RWPE1 (cell line): ENCODE measurements around the gene TMC1.

Source experiments
- CTCF ChIA-PET: fragments of 350-600 bp; sonication (Branson Sonifier 250); formaldehyde crosslinking; extraction: SDS; loops from one replicate; lab custom pipeline; 2021; lab: Yijun Ruan, JAX
- POLR2A ChIA-PET: fragments of 400-600 bp; formaldehyde crosslinking; extraction: SDS; loops from one replicate; lab custom pipeline; 2020; ENCODE audit warnings: antibody characterized with exemption; ENCODE audit not compliant: low non-redundant PET; lab: Yijun Ruan, JAX
- DNase-seq: peaks from one replicate; pipeline ENCODE4 v3.0.0; 2012; ENCODE audit warnings: low spot score
- H3K27ac ChIP-seq: fragments of 450-650 bp; 2 replicates; pipeline ENCODE4 v1.5.1; 2017
- TF ChIP-seq, protein P1 (sequence below): fragments of 450-650 bp; conservative IDR thresholded peaks from 2 replicates; pipeline ENCODE4 v1.5.1; 2017; ENCODE audit warnings: low read depth, mild to moderate bottlenecking

Gene TMC1

DNA sequence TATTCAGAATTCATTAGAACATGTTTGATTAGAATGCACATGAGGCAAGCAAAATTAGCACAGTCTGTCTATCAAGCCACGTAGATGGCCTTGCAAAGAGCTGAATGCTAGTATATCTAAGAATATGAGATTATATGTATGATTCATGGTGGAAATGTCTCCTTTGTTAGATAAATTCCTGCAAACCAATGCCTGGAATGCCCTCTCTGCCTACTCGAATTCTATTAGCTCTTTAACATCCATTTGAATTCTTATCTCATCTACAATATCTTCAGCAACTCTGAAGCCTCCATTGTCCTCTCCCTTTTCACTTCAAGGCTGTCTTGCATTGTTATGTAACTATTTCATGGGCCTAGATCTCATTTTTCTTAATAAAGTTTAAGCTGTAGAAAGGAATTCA lies 205.5 kb downstream of the TMC1 start:
- no peak for DNase-seq
- H3K27ac ChIP-seq, result no peak overlapping the region
- POLR2A ChIA-PET, result no interaction called here
- TF ChIP-seq, protein P1, sequence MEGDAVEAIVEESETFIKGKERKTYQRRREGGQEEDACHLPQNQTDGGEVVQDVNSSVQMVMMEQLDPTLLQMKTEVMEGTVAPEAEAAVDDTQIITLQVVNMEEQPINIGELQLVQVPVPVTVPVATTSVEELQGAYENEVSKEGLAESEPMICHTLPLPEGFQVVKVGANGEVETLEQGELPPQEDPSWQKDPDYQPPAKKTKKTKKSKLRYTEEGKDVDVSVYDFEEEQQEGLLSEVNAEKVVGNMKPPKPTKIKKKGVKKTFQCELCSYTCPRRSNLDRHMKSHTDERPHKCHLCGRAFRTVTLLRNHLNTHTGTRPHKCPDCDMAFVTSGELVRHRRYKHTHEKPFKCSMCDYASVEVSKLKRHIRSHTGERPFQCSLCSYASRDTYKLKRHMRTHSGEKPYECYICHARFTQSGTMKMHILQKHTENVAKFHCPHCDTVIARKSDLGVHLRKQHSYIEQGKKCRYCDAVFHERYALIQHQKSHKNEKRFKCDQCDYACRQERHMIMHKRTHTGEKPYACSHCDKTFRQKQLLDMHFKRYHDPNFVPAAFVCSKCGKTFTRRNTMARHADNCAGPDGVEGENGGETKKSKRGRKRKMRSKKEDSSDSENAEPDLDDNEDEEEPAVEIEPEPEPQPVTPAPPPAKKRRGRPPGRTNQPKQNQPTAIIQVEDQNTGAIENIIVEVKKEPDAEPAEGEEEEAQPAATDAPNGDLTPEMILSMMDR, result no peak
- CTCF ChIA-PET, result interaction anchor here (1.7 kb wide), 1 partner anchor 9 kb away, joined by 6 read pairs; no protein-coding TSS in a partner anchor

DNA sequence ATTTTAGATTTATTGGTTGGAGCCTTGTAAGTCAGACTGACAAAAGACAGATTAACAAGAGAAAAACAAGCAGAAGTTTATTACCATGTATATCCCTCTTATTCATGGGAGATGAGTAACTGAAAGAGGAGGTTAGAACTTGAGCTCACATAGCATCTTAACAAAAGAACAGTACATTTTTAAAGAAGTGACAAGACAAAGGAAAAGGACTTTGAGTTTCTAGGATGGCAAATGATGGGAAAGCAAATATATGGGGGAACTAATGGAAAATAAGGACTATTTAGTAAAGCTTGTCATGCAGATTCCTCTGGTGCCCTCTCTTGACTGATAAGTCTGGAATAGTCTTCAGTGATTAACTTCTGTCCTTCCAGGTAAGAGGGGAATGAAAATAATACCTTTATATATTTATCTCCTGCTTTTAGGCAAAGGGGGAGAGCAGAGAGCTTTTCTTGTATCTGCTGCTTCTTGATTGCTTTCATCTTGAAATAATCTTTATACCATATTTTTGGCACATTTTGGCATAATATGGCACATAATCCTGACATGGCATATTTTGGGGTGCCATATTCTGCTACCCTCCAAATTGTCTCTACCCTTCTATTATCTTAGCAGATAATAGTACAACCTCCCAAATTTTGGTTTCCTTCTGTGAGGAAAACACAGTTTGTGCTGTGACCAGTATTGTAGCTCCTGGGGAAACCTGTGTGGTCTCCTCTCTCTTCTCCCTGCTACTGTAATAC lies 206.8 kb downstream of the TMC1 start:
- CTCF ChIA-PET, result interaction anchor here (1.7 kb wide), 1 partner anchor 10 kb away, joined by 6 read pairs; no protein-coding TSS in a partner anchor

DNA sequence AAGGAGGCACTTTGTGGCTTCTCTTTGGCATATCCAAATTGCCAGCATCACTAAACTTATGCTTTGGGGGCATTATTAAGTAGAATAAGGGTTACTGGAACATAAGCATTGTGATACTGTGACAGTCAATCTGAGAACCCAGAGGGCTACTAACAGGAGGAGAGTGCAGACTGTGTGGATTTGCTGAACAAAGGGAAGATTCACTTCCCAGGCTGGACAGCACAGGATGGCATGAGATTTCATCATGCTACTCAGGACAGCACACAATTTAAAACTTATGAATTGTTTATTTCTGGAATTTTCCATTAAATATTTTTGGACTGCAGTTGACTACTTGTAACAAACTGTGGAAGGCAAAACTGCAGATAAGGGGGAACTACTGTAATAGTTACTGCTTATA lies 212.5 kb downstream of the TMC1 start:
- TF ChIP-seq, protein P1, result no peak
- DNase-seq, result no peak
- ChIA-PET POLR2A (no interaction called here), CTCF (interaction anchor here (0.6 to 0.7 kb wide), 2 partner anchors 92 to 461 kb away, joined by 3 to 4 read pairs; no protein-coding TSS in a partner anchor)
- H3K27ac ChIP-seq, result no peak overlapping the region

More for the DNA sequence above, 206.8 kb downstream of the TMC1 start:
- POLR2A ChIA-PET, result interaction anchor here (0.6 kb wide), 1 partner anchor 335 kb away, joined by 3 read pairs; no protein-coding TSS in a partner anchor
- no peak for DNase-seq
- TF ChIP-seq, protein P1, result no peak
- no peak overlapping the region for H3K27ac ChIP-seq

DNA sequence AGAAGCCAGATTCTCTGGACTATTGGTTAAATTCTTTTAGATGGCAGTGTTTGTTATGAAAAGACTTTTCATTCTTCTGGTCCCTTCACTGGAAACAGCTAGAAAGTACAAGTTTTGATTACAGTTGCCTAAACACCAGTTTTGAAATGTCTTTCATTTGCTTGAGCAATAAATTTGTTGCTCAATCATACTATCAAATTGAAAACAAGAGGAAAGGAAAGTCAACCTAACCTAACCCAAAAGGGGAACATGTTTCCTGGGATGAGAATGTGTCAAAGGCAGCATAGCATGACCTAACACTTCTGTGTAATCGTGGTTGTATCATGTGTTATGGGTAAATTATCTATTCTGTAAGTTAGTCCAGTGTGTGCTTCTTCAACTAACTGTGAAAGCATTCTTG lies 213.2 kb downstream of the TMC1 start:
- DNase-seq, result no peak
- CTCF ChIA-PET, result interaction anchor here (0.6 to 0.7 kb wide), 2 partner anchors 92 to 461 kb away, joined by 3 to 4 read pairs; no protein-coding TSS in a partner anchor
- H3K27ac ChIP-seq, result no peak overlapping the region
- TF ChIP-seq, protein P1, result no peak
- POLR2A ChIA-PET, result no interaction called here

DNA sequence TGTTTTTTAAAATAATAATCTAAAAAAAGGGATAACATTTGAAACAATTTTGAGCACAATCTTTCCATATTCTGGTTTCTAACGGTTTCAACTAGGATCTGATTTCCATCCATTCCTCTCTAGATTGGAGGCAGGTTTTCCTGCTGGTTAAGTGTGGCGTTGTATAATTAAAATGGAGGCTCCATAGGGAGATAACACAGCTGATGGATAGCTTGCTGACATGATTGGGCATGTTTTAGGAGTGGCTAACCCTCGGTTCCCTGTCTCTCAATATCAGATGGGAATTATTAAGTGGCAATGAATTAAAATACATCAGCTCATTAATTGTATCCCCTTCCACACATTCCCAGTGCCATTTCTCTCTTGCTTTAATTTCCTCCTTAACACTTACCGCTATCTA lies 222.4 kb downstream of the TMC1 start:
- ChIA-PET CTCF (interaction anchor here (0.6 to 2.0 kb wide), 3 partner anchors 9 to 1816 kb away, joined by 3 to 4 read pairs (median 4); no protein-coding TSS in a partner anchor), POLR2A (no interaction called here)
- H3K27ac ChIP-seq, result no peak overlapping the region
- no peak for DNase-seq
- TF ChIP-seq, protein P1, result no peak

DNA sequence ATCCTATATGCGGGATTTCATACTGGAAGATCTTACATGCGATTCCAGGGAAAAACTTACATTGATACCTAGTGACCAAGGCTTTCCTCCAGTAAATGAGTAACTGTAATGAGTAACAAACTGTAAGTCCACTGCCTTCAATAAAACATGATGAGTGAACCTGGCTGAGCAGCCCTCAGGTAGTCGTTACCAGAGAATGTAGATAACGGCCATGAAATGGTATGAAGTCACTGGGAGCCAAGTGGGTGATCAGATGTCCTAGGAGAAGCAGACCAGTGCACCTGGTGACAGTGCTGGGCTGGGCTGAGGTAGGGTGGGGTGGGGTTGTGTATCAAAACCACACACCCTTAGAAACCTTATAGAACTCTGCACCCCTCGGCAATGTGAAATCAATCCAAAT lies 227.9 kb downstream of the TMC1 start:
- DNase-seq, result no peak
- ChIA-PET CTCF (no interaction called here), POLR2A (no interaction called here)
- H3K27ac ChIP-seq, result no peak overlapping the region
- TF ChIP-seq, protein P1, result no peak
